C4-2B (cell line): ENCODE results near the gene ALDH16A1.

Source experiments
- ZFX ChIP-seq: fragments of 450-650 bp; IDR thresholded peaks from 2 replicates; pipeline ENCODE4 v1.6.1; 2017
- TF ChIP-seq, protein P1 (sequence below): fragments of 450-650 bp; conservative IDR thresholded peaks from 2 replicates; pipeline ENCODE4 v1.5.1; 2017; ENCODE audit warnings: mild to moderate bottlenecking

DNA sequence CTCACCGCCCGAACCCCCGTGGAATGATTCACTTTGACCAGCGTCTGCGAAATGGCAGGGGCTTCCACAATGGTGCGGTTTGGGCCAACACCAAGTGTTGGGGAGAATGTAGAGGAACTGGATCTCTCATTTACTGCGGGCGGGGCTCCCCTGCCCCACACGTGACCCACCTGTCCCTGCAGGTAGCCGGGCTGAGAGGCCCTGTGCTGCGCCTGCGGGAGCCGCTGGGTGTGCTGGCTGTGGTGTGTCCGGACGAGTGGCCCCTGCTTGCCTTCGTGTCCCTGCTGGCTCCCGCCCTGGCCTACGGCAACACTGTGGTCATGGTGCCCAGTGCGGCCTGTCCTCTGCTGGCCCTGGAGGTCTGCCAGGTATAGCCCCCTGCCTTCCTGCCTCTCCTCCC lies 15.2 kb downstream of the ALDH16A1 start:
- TF ChIP-seq, protein P1, sequence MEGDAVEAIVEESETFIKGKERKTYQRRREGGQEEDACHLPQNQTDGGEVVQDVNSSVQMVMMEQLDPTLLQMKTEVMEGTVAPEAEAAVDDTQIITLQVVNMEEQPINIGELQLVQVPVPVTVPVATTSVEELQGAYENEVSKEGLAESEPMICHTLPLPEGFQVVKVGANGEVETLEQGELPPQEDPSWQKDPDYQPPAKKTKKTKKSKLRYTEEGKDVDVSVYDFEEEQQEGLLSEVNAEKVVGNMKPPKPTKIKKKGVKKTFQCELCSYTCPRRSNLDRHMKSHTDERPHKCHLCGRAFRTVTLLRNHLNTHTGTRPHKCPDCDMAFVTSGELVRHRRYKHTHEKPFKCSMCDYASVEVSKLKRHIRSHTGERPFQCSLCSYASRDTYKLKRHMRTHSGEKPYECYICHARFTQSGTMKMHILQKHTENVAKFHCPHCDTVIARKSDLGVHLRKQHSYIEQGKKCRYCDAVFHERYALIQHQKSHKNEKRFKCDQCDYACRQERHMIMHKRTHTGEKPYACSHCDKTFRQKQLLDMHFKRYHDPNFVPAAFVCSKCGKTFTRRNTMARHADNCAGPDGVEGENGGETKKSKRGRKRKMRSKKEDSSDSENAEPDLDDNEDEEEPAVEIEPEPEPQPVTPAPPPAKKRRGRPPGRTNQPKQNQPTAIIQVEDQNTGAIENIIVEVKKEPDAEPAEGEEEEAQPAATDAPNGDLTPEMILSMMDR = no peak
- no peak for TF ChIP-seq ZFX
